ENCODE measurements around the gene OSBPL1A.

DNA sequence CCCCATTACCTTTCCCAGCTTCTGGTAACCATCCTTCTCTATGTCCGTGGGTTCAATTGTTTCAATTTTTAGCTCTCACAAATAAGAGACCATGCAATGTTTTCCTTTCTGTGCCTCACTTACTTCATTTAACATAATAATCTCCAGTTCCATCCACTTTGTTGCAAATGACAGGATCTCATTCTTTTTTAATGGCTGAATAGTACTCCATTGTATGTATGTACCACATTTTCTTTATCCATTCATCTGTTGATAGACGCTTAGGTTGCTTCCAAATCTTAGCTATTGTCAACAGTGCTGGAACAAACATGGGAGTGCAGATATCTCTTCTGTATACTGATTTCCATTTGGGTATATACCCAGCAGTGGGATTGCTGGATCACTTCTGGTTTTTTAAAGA is 256.9 kb downstream of the OSBPL1A start:
- TF ChIP-seq CTCF (IDR thresholded peaks at IDR 0.05), result no peak
- TF ChIP-seq POLR2A (IDR thresholded peaks at IDR 0.05), result no peak

Data from Peyer's patch (tissue), 4 donors.